ENCODE results near the gene ATF6B. TPM values are rescaled to one million over a fixed set of nuclear protein-coding genes. Genes with fewer than 3 reads are reported as not detected.
A peak's percentile ranks its signal among the peaks of the same experiment; 100 is the strongest.

The ATF6B gene
- total and polyA plus RNA-seq, 2 experiments from 2014 or later, result 37.9 to 43.7 TPM

Small RNAs within 50 kb of the gene (microRNA-seq; reads per million reads assigned to microRNA genes)
- gene MIR6721, result 12.5 reads per million, percentile 28 among the genes with 10 or more reads in this experiment

Small RNAs within 50 kb of the gene (small RNA-seq; reads per million reads assigned to genes)
- not detected for gene RNA5SP206

Other genes starting within 250 kb of the ATF6B start
- gene SLC44A4, start 249.2 kb downstream of the ATF6B start, total RNA-seq, result 76.2 and 92.0 TPM in 2 replicates
- gene SLC44A4, start 249.2 kb downstream of the ATF6B start, polyA plus RNA-seq, result 73.5 and 90.8 TPM in 2 replicates
- 34.1 and 41.9 TPM in 2 replicates for gene EHMT2, start 230.5 kb downstream of the ATF6B start, total RNA-seq
- 40.0 and 44.6 TPM in 2 replicates for gene EHMT2, start 230.5 kb downstream of the ATF6B start, polyA plus RNA-seq
- 4.4 and 4.9 TPM in 2 replicates for gene ZBTB12, start 226.2 kb downstream of the ATF6B start, total RNA-seq
- 0.07 TPM in 1 of 2 replicates, not detected in the other for gene ZBTB12, start 226.2 kb downstream of the ATF6B start, polyA plus RNA-seq
- gene C2, start 200.5 kb downstream of the ATF6B start, total RNA-seq, result 46.3 and 48.3 TPM in 2 replicates
- 41.1 and 46.4 TPM in 2 replicates for gene C2, start 200.5 kb downstream of the ATF6B start, polyA plus RNA-seq
- gene CFB, start 182.2 kb downstream of the ATF6B start, total RNA-seq, result 190 and 199 TPM in 2 replicates
- gene CFB, start 182.2 kb downstream of the ATF6B start, polyA plus RNA-seq, result 287 and 349 TPM in 2 replicates
- gene NELFE, start 169.3 kb downstream of the ATF6B start, total RNA-seq, result 70.1 and 78.2 TPM in 2 replicates
- gene NELFE, start 169.3 kb downstream of the ATF6B start, polyA plus RNA-seq, result 78.7 and 86.9 TPM in 2 replicates
- gene SKIC2, start 169.1 kb downstream of the ATF6B start, total RNA-seq, result 34.2 and 53.2 TPM in 2 replicates
- gene SKIC2, start 169.1 kb downstream of the ATF6B start, polyA plus RNA-seq, result 61.7 and 64.3 TPM in 2 replicates
- gene DXO, start 156.1 kb downstream of the ATF6B start, total RNA-seq, result 16.1 and 22.2 TPM in 2 replicates
- 39.3 and 43.8 TPM in 2 replicates for gene DXO, start 156.1 kb downstream of the ATF6B start, polyA plus RNA-seq
- gene C4A, start 146.2 kb downstream of the ATF6B start, total RNA-seq, result 49.1 and 66.8 TPM in 2 replicates
- gene C4A, start 146.2 kb downstream of the ATF6B start, polyA plus RNA-seq, result 69.9 and 74.4 TPM in 2 replicates
- gene C4B, start 113.5 kb downstream of the ATF6B start, total RNA-seq, result 57.5 and 68.9 TPM in 2 replicates
- gene C4B, start 113.5 kb downstream of the ATF6B start, polyA plus RNA-seq, result 78.0 and 80.0 TPM in 2 replicates
- gene CYP21A2, start 89.8 kb downstream of the ATF6B start, total RNA-seq, result 0.12 and 1.4 TPM in 2 replicates
- gene CYP21A2, start 89.8 kb downstream of the ATF6B start, polyA plus RNA-seq, result 1.7 and 2.4 TPM in 2 replicates
- 11.6 and 22.0 TPM in 2 replicates for gene TNXB, start 18.9 kb downstream of the ATF6B start, total RNA-seq
- 7.3 and 9.2 TPM in 2 replicates for gene TNXB, start 18.9 kb downstream of the ATF6B start, polyA plus RNA-seq
- 5.7 and 6.0 TPM in 2 replicates for gene FKBPL, start 2.0 kb upstream of the ATF6B start, total RNA-seq
- gene FKBPL, start 2.0 kb upstream of the ATF6B start, polyA plus RNA-seq, result 6.2 and 6.3 TPM in 2 replicates
- gene PRRT1, start 23.7 kb upstream of the ATF6B start, total RNA-seq, result 0.10 TPM in 1 of 2 replicates, not detected in the other
- gene PRRT1, start 23.7 kb upstream of the ATF6B start, polyA plus RNA-seq, result 0.91 and 4.0 TPM in 2 replicates
- 20.2 and 27.2 TPM in 2 replicates for gene PPT2, start 25.9 kb upstream of the ATF6B start, total RNA-seq
- gene PPT2, start 25.9 kb upstream of the ATF6B start, polyA plus RNA-seq, result 29.7 and 34.3 TPM in 2 replicates
- 1.8 and 4.5 TPM in 2 replicates for gene EGFL8, start 36.3 kb upstream of the ATF6B start, total RNA-seq
- gene EGFL8, start 36.3 kb upstream of the ATF6B start, polyA plus RNA-seq, result 12.2 and 19.5 TPM in 2 replicates
- gene AGPAT1, start 47.8 kb upstream of the ATF6B start, total RNA-seq, result 59.9 and 62.8 TPM in 2 replicates
- 67.6 and 71.4 TPM in 2 replicates for gene AGPAT1, start 47.8 kb upstream of the ATF6B start, polyA plus RNA-seq
- gene RNF5, start 50.2 kb upstream of the ATF6B start, total RNA-seq, result 133 and 135 TPM in 2 replicates
- gene RNF5, start 50.2 kb upstream of the ATF6B start, polyA plus RNA-seq, result 169 and 170 TPM in 2 replicates
- gene AGER, start 56.0 kb upstream of the ATF6B start, total RNA-seq, result 4.5 and 5.9 TPM in 2 replicates
- 3.4 and 21.2 TPM in 2 replicates for gene AGER, start 56.0 kb upstream of the ATF6B start, polyA plus RNA-seq
- 63.8 and 77.5 TPM in 2 replicates for gene PBX2, start 62.0 kb upstream of the ATF6B start, total RNA-seq
- gene PBX2, start 62.0 kb upstream of the ATF6B start, polyA plus RNA-seq, result 20.5 and 21.6 TPM in 2 replicates
- gene GPSM3, start 64.4 kb upstream of the ATF6B start, total RNA-seq, result 1.8 and 4.3 TPM in 2 replicates
- gene GPSM3, start 64.4 kb upstream of the ATF6B start, polyA plus RNA-seq, result 3.4 and 5.7 TPM in 2 replicates
- gene NOTCH4, start 95.8 kb upstream of the ATF6B start, total RNA-seq, result 3.6 and 5.0 TPM in 2 replicates
- 2.7 and 4.9 TPM in 2 replicates for gene NOTCH4, start 95.8 kb upstream of the ATF6B start, polyA plus RNA-seq
- not detected in 2 replicates for gene TSBP1, start 243.7 kb upstream of the ATF6B start, total RNA-seq
- not detected in 2 replicates for gene TSBP1, start 243.7 kb upstream of the ATF6B start, polyA plus RNA-seq